Measurements from ENCODE around the gene DNAJC15.

The DNAJC15 gene

DNA sequence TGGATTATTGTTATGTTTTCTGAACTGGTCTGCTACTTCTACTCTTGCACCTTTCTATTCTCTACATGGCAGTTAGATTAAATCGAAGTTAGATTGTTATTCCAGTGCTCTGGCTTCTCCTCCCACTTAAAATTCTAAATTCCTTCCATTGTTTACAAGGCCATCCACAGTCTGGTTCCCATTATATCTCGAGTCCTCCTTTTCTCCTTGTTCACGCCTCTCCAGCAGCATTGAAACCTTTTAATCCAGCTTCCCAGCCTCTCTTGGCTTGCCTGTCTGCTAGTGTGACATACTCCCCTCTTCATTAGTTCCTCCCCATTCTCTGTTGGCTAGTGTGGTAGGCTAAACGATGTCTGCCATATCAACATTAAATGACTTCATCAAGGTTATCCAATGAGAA lies 54.5 kb downstream of the DNAJC15 start:
- TF ChIP-seq, protein P1, sequence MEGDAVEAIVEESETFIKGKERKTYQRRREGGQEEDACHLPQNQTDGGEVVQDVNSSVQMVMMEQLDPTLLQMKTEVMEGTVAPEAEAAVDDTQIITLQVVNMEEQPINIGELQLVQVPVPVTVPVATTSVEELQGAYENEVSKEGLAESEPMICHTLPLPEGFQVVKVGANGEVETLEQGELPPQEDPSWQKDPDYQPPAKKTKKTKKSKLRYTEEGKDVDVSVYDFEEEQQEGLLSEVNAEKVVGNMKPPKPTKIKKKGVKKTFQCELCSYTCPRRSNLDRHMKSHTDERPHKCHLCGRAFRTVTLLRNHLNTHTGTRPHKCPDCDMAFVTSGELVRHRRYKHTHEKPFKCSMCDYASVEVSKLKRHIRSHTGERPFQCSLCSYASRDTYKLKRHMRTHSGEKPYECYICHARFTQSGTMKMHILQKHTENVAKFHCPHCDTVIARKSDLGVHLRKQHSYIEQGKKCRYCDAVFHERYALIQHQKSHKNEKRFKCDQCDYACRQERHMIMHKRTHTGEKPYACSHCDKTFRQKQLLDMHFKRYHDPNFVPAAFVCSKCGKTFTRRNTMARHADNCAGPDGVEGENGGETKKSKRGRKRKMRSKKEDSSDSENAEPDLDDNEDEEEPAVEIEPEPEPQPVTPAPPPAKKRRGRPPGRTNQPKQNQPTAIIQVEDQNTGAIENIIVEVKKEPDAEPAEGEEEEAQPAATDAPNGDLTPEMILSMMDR (conservative IDR thresholded peaks at IDR 0.05; ENCODE audit: low read depth, low read length): no peak
- no peak overlapping the region for H3K4me3 ChIP-seq (ENCODE audit: low read depth, low read length)
- DNase-seq (ENCODE audit: low read depth): no peak

DNA sequence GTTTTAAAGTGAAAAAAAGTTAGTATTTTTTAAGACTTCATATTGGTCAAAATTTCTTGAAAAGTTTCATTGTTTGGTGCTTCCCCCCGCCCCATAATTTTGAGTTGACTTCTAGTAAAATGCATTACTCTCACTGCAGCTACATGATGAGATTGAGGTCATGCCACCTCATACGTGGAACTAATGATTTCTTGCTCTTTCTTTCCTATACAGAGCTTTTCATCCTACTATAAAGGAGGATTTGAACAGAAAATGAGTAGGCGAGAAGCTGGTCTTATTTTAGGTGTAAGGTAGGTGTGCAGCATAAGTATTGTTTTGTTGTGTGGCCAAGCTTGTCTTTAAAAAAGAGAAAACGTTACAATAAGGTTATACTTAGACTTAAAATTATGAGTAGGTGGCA lies 55.0 kb downstream of the DNAJC15 start:
- TF ChIP-seq, protein P1 (conservative IDR thresholded peaks at IDR 0.05; ENCODE audit: low read depth, low read length): no peak

DNA sequence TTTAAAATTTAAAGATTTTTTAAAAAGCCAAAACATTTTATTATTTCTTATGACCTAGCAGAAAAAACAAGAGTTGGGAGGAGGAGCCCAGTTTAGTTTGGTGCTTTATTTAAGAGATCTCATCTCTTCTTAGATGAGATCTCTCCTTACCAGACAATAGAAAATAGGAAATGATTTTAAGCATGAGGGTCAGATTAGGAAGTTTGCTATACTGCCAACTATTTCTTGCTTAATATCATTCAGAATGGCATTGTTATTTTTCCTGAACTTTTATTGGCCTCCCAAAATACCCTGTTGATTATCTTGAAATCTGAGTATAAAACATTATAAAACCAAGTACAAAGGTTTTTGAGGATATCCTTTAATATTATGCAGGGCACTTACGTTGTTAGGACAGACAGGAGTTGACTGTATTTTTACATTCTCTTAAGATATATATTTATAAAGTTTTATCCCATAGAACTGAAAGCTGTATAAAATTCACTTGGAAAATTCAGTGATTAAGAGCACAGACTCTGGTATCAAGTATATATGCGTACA lies 56.1 kb downstream of the DNAJC15 start:
- TF ChIP-seq, protein P1 (conservative IDR thresholded peaks at IDR 0.05; ENCODE audit: low read depth, low read length): no peak
- no peak overlapping the region for H3K4me3 ChIP-seq (ENCODE audit: low read depth, low read length)
- no peak for DNase-seq (ENCODE audit: low read depth)

More for the DNA sequence above, 55.0 kb downstream of the DNAJC15 start:
- H3K4me3 ChIP-seq (ENCODE audit: low read depth, low read length): no peak overlapping the region
- no peak for DNase-seq (ENCODE audit: low read depth)

DNA sequence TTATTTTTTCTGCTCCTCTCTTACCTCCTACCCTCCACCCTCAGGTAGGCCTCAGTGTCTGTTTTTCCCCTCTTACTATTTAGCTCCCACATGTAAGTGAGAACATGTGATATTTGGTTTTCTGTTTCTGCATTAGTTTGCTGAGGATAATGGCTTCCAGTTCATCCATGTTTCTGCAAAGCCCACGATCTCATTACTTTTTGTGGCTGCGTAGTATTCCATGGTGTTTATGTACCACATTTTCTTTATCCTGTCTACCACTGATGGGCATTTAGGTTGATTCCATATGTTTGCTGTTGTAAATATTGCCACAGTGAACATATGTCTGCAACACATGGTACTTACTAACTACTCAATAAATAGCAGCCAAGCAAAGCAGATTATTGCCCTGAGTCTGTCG lies 56.8 kb downstream of the DNAJC15 start:
- TF ChIP-seq, protein P1 (conservative IDR thresholded peaks at IDR 0.05; ENCODE audit: low read depth, low read length): no peak
- DNase-seq (ENCODE audit: low read depth): no peak
- H3K4me3 ChIP-seq (ENCODE audit: low read depth, low read length): no peak overlapping the region

DNA sequence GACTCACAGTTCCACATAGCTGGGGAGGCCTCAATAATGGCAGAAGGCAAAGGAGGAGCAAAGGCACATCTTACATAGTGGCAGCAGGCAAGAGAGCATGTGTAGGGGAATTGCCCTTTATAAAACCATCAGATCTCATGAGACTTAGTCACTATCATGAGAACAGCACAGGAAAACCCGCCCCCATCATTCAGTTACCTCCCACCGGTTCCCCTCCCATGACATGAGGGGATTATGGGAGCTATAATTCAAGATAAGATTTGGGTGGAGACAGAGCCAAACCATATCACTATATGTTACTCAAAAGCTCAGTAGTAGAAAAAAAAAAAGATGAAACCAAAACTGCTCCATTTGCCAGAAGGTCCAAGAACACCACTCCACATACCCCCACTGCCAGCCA lies 58.5 kb downstream of the DNAJC15 start:
- no peak overlapping the region for H3K4me3 ChIP-seq (ENCODE audit: low read depth, low read length)
- TF ChIP-seq, protein P1 (conservative IDR thresholded peaks at IDR 0.05; ENCODE audit: low read depth, low read length): no peak
- no peak for DNase-seq (ENCODE audit: low read depth)

DNA sequence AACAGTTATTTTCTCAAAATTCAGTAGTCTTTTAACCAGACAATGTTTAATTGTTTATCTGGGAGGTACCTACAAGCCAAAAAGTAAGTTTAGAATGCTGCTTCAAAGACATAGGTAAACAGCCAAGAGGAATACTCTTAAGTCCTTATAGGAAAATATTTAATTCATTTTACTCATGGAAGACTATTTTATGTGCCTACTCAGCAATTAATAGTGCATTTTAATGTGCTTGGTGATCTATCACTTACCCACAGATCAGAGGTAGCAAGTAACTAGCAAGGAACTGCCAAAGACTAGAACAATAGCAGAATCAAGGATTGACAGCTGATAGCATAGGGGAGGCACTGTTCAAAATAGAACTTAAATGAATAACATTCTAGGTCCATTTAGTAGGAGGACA lies 60.4 kb downstream of the DNAJC15 start:
- TF ChIP-seq, protein P1 (conservative IDR thresholded peaks at IDR 0.05; ENCODE audit: low read depth, low read length): no peak
- DNase-seq (ENCODE audit: low read depth): no peak
- no peak overlapping the region for H3K4me3 ChIP-seq (ENCODE audit: low read depth, low read length)

DNA sequence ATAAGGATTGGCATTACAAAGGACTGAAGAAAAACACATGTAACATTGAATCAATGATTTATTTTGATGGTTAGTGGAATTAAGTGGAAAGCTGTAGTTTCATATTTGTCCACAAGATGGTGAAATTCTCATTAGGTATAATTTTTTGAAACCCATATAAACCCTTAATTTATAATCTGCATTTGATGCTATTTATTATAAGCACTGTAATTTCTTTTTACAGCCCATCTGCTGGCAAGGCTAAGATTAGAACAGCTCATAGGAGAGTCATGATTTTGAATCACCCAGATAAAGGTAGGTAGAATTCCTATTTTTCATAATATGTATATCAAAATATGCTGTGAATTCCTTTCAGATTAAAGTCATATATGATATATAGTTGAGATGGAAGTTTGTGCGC lies 62.2 kb downstream of the DNAJC15 start:
- no peak overlapping the region for H3K4me3 ChIP-seq (ENCODE audit: low read depth, low read length)
- peak; percentile 68 for DNase-seq (ENCODE audit: low read depth)
- TF ChIP-seq, protein P1 (conservative IDR thresholded peaks at IDR 0.05; ENCODE audit: low read depth, low read length): peak; percentile 55

Data from choroid plexus epithelial cell (primary cell).